Caco-2 (cell line): ENCODE data around the gene PLCB1. TPM values are rescaled to one million over a fixed set of nuclear protein-coding genes. Genes with fewer than 3 reads are reported as not detected.
"Not testable (repeated sequence)": the region's sequence is repeated elsewhere in the genome, so short reads cannot be mapped to it uniquely, and the experiment has no call there.

Experiments
- BruUV-seq: library from RNA; stranded (reverse); fragments of 400-500 nt; replicated peaks from 2 replicates; lab custom pipeline; 2021; lab: Mats Ljungman, UMichigan
- CTCF ChIA-PET: fragments of 300-600 bp; sonication (Branson Sonifier 250); formaldehyde crosslinking; loops from one replicate; lab custom pipeline; 2022; ENCODE audit warnings: antibody characterized with exemption; lab: Charles Lee
- POLR2A ChIA-PET: fragments of 300-600 bp; sonication (Branson Sonifier 250); formaldehyde crosslinking; loops from one replicate; lab custom pipeline; 2022; ENCODE audit warnings: antibody characterized with exemption; lab: Charles Lee
- DNase-seq, 2 experiments: peaks; one replicate each; pipeline versions ENCODE4 v3.0.0 to v3.0.0-alpha.2; 2020 to 2022
- H3K27me3 ChIP-seq: replicated peaks from 2 replicates; pipeline ENCODE4 v1.6.0; 2011; ENCODE audit warnings: low read length; ENCODE audit not compliant: control insufficient read depth, insufficient read depth
- H3K36me3 ChIP-seq: 2 replicates; pipeline ENCODE4 v1.5.1; 2011; ENCODE audit warnings: low read length; ENCODE audit not compliant: control insufficient read depth, insufficient read depth
- H3K4me1 ChIP-seq: fragments of 250-450 bp; sonication (Bioruptor Pico); 2 replicates; pipeline ENCODE4 v1.5.1; 2020; ENCODE audit warnings: mild to moderate bottlenecking
- H3K4me3 ChIP-seq: 2 replicates; pipeline ENCODE4 v1.5.1; 2011; ENCODE audit warnings: low read depth, mild to moderate bottlenecking, control low read depth, low read length
- H3K9me3 ChIP-seq: fragments of 250-450 bp; sonication (Bioruptor Pico); 2 replicates; pipeline ENCODE4 v1.5.1; 2020; ENCODE audit warnings: mild to moderate bottlenecking, moderate library complexity
- H3K27ac Mint-ChIP-seq: one replicate; pipeline ENCODE4 v1.8.0; 2022; ENCODE audit warnings: mixed read lengths; ENCODE audit not compliant: unreplicated experiment
- H3K27me3 Mint-ChIP-seq: one replicate; pipeline ENCODE4 v1.8.0; 2022; ENCODE audit warnings: mixed read lengths; ENCODE audit not compliant: insufficient read depth, unreplicated experiment
- H3K36me3 Mint-ChIP-seq: one replicate; pipeline ENCODE4 v1.8.0; 2022; ENCODE audit warnings: mild to moderate bottlenecking, mixed read lengths; ENCODE audit not compliant: insufficient read depth, unreplicated experiment
- H3K4me1 Mint-ChIP-seq: one replicate; pipeline ENCODE4 v1.8.0; 2022; ENCODE audit warnings: low read depth, mixed read lengths; ENCODE audit not compliant: unreplicated experiment
- H3K4me3 Mint-ChIP-seq: one replicate; pipeline ENCODE4 v1.8.0; 2022; ENCODE audit warnings: mild to moderate bottlenecking, moderate library complexity, mixed read lengths; ENCODE audit not compliant: unreplicated experiment
- H3K9me3 Mint-ChIP-seq: one replicate; pipeline ENCODE4 v1.8.0; 2022; ENCODE audit warnings: mixed read lengths; ENCODE audit not compliant: unreplicated experiment
- CTCF ChIP-seq, 2 experiments: fragments of 200-600 bp in 1 of 2; IDR thresholded peaks; 1 replicate in 1 of 2; 2 replicates in 1 of 2; pipeline versions ENCODE4 v1.5.1 to v1.8.0; 2011 to 2022; ENCODE audit warnings: antibody characterized with exemption in 1 of 2, control low read depth in 1 of 2, inconsistent platforms in 1 of 2, low read depth in 1 of 2, low read length in 1 of 2, mild to moderate bottlenecking in 1 of 2, moderate library complexity in 1 of 2; ENCODE audit not compliant: insufficient read depth in 1 of 2, severe bottlenecking in 1 of 2, unreplicated experiment in 1 of 2
- intact Hi-C: fragments of 100-400 bp; cut with micrococcal nuclease; formaldehyde crosslinking; loops from one replicate; pipeline ENCODE4 v1.10.0; 2022; ENCODE audit not compliant: unreplicated experiment
- total RNA-seq: library from RNA; stranded (reverse); gene quantifications from 2 replicates; pipeline ENCODE4 v1.2.3, GENCODE V29; 2022

The PLCB1 gene
- total RNA-seq, 1 experiment from 2014 or later: 105 TPM

GRCh38 chr20:8829256-8829655 lies 697.2 kb downstream of the PLCB1 start:
- Histone ChIP-seq H3K36me3 (no peaks in the 10 kb centered on the region), H3K9me3 (no peaks in the 10 kb centered on the region), H3K4me3 (no peak overlapping the region), H3K4me1 (peaks cover 4% of the 10 kb centered on the region; the same call in 1 of the 2 replicates), H3K27me3 (no peaks in the 10 kb centered on the region)
- H3K4me3 Mint-ChIP-seq: no peak overlapping the region
- H3K27me3 Mint-ChIP-seq: no peaks in the 10 kb centered on the region
- POLR2A ChIA-PET: no interaction called here
- no peaks in the 10 kb centered on the region for H3K4me1 Mint-ChIP-seq
- peak; percentile 34 for TF ChIP-seq CTCF (IDR thresholded peaks at IDR 0.05; ENCODE audit: insufficient read depth in 1 of 2, low read depth in 1 of 2, low read length in 1 of 2, severe bottlenecking in 1 of 2, unreplicated experiment in 1 of 2)
- H3K36me3 Mint-ChIP-seq: peaks cover 7% of the 10 kb centered on the region
- peaks cover 13% of the 10 kb centered on the region for H3K9me3 Mint-ChIP-seq
- intact Hi-C loops: no loop called here
- no peak for DNase-seq
- CTCF ChIA-PET: no interaction called here
- H3K27ac Mint-ChIP-seq: no peak overlapping the region
- BruUV-seq: no TSS peak

- H3K27me3 ChIP-seq, POLR2A ChIA-PET, intact Hi-C loops, BruUV-seq, H3K36me3 ChIP-seq, H3K4me3 Mint-ChIP-seq, H3K4me3 ChIP-seq, DNase-seq, CTCF ChIA-PET, H3K27me3 Mint-ChIP-seq, H3K4me1 Mint-ChIP-seq, H3K9me3 ChIP-seq, H3K27ac Mint-ChIP-seq: not testable (repeated sequence)
- H3K9me3 Mint-ChIP-seq: peaks cover 13% of the 10 kb centered on the region
- peaks cover 12% of the 10 kb centered on the region for H3K36me3 Mint-ChIP-seq
- peaks cover 16% of the 10 kb centered on the region for H3K4me1 ChIP-seq
Observed at GRCh38 chr20:8834294-8834693, 702.2 kb downstream of the PLCB1 start.

GRCh38 chr20:8834851-8835250 lies 702.8 kb downstream of the PLCB1 start:
- peak in 1 of 2 experiments; percentile 5 for DNase-seq
- peaks cover 2% of the 10 kb centered on the region for H3K36me3 ChIP-seq
- H3K4me1 ChIP-seq: peaks cover 16% of the 10 kb centered on the region
- H3K9me3 Mint-ChIP-seq: peaks cover 13% of the 10 kb centered on the region
- no peak for TF ChIP-seq CTCF (IDR thresholded peaks at IDR 0.05; ENCODE audit: insufficient read depth in 1 of 2, low read depth in 1 of 2, low read length in 1 of 2, severe bottlenecking in 1 of 2, unreplicated experiment in 1 of 2)
- peaks cover 7% of the 10 kb centered on the region for H3K4me1 Mint-ChIP-seq
- H3K27ac Mint-ChIP-seq: peak overlapping the region; percentile 60
- no peak overlapping the region for H3K4me3 Mint-ChIP-seq
- POLR2A ChIA-PET: no interaction called here
- intact Hi-C loops: no loop called here
- BruUV-seq: no TSS peak
- no peaks in the 10 kb centered on the region for H3K27me3 ChIP-seq
- no peak overlapping the region for H3K4me3 ChIP-seq
- peaks cover 12% of the 10 kb centered on the region for H3K36me3 Mint-ChIP-seq
- no peaks in the 10 kb centered on the region for H3K9me3 ChIP-seq
- H3K27me3 Mint-ChIP-seq: no peaks in the 10 kb centered on the region
- CTCF ChIA-PET: no interaction called here

GRCh38 chr20:8837396-8837795 lies 705.3 kb downstream of the PLCB1 start:
- Mint-ChIP-seq H3K27me3 (no peaks in the 10 kb centered on the region), H3K36me3 (peaks cover 12% of the 10 kb centered on the region), H3K27ac (no peak overlapping the region), H3K4me3 (no peak overlapping the region), H3K4me1 (peaks cover 9% of the 10 kb centered on the region), H3K9me3 (peaks cover 13% of the 10 kb centered on the region)
- no TSS peak for BruUV-seq
- ChIA-PET POLR2A (no interaction called here), CTCF (interaction anchor here (0.5 kb wide), 1 partner anchor 78 kb away, joined by 9 read pairs; no protein-coding TSS in a partner anchor)
- Histone ChIP-seq H3K4me1 (peaks cover 16% of the 10 kb centered on the region), H3K27me3 (no peaks in the 10 kb centered on the region), H3K4me3 (no peak overlapping the region), H3K36me3 (peaks cover 2% of the 10 kb centered on the region), H3K9me3 (no peaks in the 10 kb centered on the region)
- DNase-seq: no peak
- intact Hi-C loops: no loop called here
- TF ChIP-seq CTCF (IDR thresholded peaks at IDR 0.05; ENCODE audit: insufficient read depth in 1 of 2, low read depth in 1 of 2, low read length in 1 of 2, severe bottlenecking in 1 of 2, unreplicated experiment in 1 of 2): no peak
